Hepatocyte (in vitro differentiated cells): ENCODE measurements around the gene ADAMTS13.

Experiments
- EZH2 ChIP-seq: fragments of 200-600 bp; sonication (generic); IDR thresholded peaks from 2 replicates; pipeline ENCODE4 v1.6.1; 2016; ENCODE audit warnings: antibody characterized with exemption, mild to moderate bottlenecking, borderline replicate concordance
- EZH2phosphoT487 ChIP-seq: fragments of 200-600 bp; sonication (generic); IDR thresholded peaks from one replicate; pipeline ENCODE4 v1.6.1; 2018; ENCODE audit warnings: antibody characterized with exemption, mild to moderate bottlenecking, low read depth, moderate library complexity; ENCODE audit not compliant: unreplicated experiment, severe bottlenecking
- TF ChIP-seq, protein P1 (sequence below): fragments of 200-600 bp; sonication (generic); IDR thresholded peaks from 2 replicates; pipeline ENCODE4 v1.5.1; 2016; ENCODE audit warnings: antibody characterized with exemption, mild to moderate bottlenecking; ENCODE audit not compliant: poor library complexity

DNA sequence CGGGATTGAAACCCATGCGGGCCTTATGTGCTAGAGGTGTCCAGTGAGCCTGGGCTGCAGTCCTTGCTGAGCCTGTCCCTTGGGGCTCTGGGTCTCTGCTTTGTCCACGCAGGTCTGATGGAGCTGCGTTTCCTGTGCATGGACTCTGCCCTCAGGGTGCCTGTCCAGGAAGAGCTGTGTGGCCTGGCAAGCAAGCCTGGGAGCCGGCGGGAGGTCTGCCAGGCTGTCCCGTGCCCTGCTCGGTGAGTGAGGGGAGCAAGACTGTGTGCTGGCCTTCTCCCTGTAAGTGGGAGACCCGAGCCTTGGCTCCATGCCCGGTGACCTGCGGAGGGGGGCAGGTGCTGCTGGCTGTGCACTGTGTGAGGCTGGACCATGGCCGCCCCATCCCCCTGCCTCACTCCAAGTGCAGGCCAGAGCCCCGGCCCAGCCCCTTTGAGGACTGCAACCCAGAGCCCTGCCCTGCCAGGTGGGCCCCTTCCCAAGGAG lies 26.4 kb downstream of the ADAMTS13 start:
- TF ChIP-seq, protein P1, sequence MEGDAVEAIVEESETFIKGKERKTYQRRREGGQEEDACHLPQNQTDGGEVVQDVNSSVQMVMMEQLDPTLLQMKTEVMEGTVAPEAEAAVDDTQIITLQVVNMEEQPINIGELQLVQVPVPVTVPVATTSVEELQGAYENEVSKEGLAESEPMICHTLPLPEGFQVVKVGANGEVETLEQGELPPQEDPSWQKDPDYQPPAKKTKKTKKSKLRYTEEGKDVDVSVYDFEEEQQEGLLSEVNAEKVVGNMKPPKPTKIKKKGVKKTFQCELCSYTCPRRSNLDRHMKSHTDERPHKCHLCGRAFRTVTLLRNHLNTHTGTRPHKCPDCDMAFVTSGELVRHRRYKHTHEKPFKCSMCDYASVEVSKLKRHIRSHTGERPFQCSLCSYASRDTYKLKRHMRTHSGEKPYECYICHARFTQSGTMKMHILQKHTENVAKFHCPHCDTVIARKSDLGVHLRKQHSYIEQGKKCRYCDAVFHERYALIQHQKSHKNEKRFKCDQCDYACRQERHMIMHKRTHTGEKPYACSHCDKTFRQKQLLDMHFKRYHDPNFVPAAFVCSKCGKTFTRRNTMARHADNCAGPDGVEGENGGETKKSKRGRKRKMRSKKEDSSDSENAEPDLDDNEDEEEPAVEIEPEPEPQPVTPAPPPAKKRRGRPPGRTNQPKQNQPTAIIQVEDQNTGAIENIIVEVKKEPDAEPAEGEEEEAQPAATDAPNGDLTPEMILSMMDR: no peak
- no peak for TF ChIP-seq EZH2phosphoT487
- TF ChIP-seq EZH2: no peak
